ENCODE measurements around the gene TRAPPC5. TPM values are rescaled to one million over a fixed set of nuclear protein-coding genes. Genes with fewer than 3 reads are reported as not detected.

TRAPPC5 gene
- total RNA-seq, 1 donor from 2014 or later = 142 TPM

- Mint-ChIP-seq H3K27me3 (ENCODE audit: unreplicated experiment) (peaks cover 5% of the 10 kb centered on the region), H3K27ac (ENCODE audit: unreplicated experiment) (no peak overlapping the region), H3K9me3 (ENCODE audit: unreplicated experiment) (no peaks in the 10 kb centered on the region), H3K4me3 (ENCODE audit: unreplicated experiment) (no peak overlapping the region), H3K36me3 (ENCODE audit: unreplicated experiment) (no peaks in the 10 kb centered on the region), H3K4me1 (ENCODE audit: low read depth, unreplicated experiment) (peaks cover 2% of the 10 kb centered on the region)
- no peak for DNase-seq
- no peak for TF ChIP-seq CTCF (IDR thresholded peaks at IDR 0.05; ENCODE audit: partially characterized antibody, unreplicated experiment)
These were observed 34.8 kb upstream of the TRAPPC5 start for GRCh38 chr19:7645656-7646425.

GRCh38 chr19:7646426-7646700, 34.3 kb upstream of the TRAPPC5 start:
- Mint-ChIP-seq H3K4me3 (ENCODE audit: unreplicated experiment) (no peak overlapping the region), H3K9me3 (ENCODE audit: unreplicated experiment) (no peaks in the 10 kb centered on the region), H3K27me3 (ENCODE audit: unreplicated experiment) (peaks cover 5% of the 10 kb centered on the region), H3K27ac (ENCODE audit: unreplicated experiment) (no peak overlapping the region), H3K4me1 (ENCODE audit: low read depth, unreplicated experiment) (peaks cover 2% of the 10 kb centered on the region), H3K36me3 (ENCODE audit: unreplicated experiment) (no peaks in the 10 kb centered on the region)
- no peak for TF ChIP-seq CTCF (IDR thresholded peaks at IDR 0.05; ENCODE audit: partially characterized antibody, unreplicated experiment)
- no peak for DNase-seq

- H3K27ac Mint-ChIP-seq (ENCODE audit: unreplicated experiment) = no peak overlapping the region
- DNase-seq = no peak
- H3K36me3 Mint-ChIP-seq (ENCODE audit: unreplicated experiment) = no peaks in the 10 kb centered on the region
- H3K9me3 Mint-ChIP-seq (ENCODE audit: unreplicated experiment) = peaks cover 2% of the 10 kb centered on the region
- TF ChIP-seq CTCF (IDR thresholded peaks at IDR 0.05; ENCODE audit: partially characterized antibody, unreplicated experiment) = no peak
- H3K27me3 Mint-ChIP-seq (ENCODE audit: unreplicated experiment) = peaks cover 7% of the 10 kb centered on the region
- peaks cover 3% of the 10 kb centered on the region for H3K4me1 Mint-ChIP-seq (ENCODE audit: low read depth, unreplicated experiment)
- H3K4me3 Mint-ChIP-seq (ENCODE audit: unreplicated experiment) = no peak overlapping the region
These were observed 33.5 kb upstream of the TRAPPC5 start for GRCh38 chr19:7647156-7647555.

GRCh38 chr19:7648265-7649014, 32.2 kb upstream of the TRAPPC5 start:
- peaks cover 4% of the 10 kb centered on the region for H3K36me3 Mint-ChIP-seq (ENCODE audit: unreplicated experiment)
- H3K27me3 Mint-ChIP-seq (ENCODE audit: unreplicated experiment) = peaks cover 14% of the 10 kb centered on the region
- no peak for TF ChIP-seq CTCF (IDR thresholded peaks at IDR 0.05; ENCODE audit: partially characterized antibody, unreplicated experiment)
- H3K9me3 Mint-ChIP-seq (ENCODE audit: unreplicated experiment) = peaks cover 8% of the 10 kb centered on the region
- no peak overlapping the region for H3K27ac Mint-ChIP-seq (ENCODE audit: unreplicated experiment)
- peaks cover 9% of the 10 kb centered on the region for H3K4me1 Mint-ChIP-seq (ENCODE audit: low read depth, unreplicated experiment)
- no peak for DNase-seq
- H3K4me3 Mint-ChIP-seq (ENCODE audit: unreplicated experiment) = no peak overlapping the region

- H3K9me3 Mint-ChIP-seq (ENCODE audit: unreplicated experiment) = peaks cover 8% of the 10 kb centered on the region
- peaks cover 4% of the 10 kb centered on the region for H3K36me3 Mint-ChIP-seq (ENCODE audit: unreplicated experiment)
- peaks cover 9% of the 10 kb centered on the region for H3K4me1 Mint-ChIP-seq (ENCODE audit: low read depth, unreplicated experiment)
- peaks cover 14% of the 10 kb centered on the region for H3K27me3 Mint-ChIP-seq (ENCODE audit: unreplicated experiment)
- no peak overlapping the region for H3K4me3 Mint-ChIP-seq (ENCODE audit: unreplicated experiment)
- no peak for TF ChIP-seq CTCF (IDR thresholded peaks at IDR 0.05; ENCODE audit: partially characterized antibody, unreplicated experiment)
- DNase-seq = no peak
- H3K27ac Mint-ChIP-seq (ENCODE audit: unreplicated experiment) = no peak overlapping the region
These were observed 30.5 kb upstream of the TRAPPC5 start for GRCh38 chr19:7650148-7650547.
